ENCODE measurements around the gene TRAPPC3L. TPM values are rescaled to one million over a fixed set of nuclear protein-coding genes. Genes with fewer than 3 reads are reported as not detected.

TRAPPC3L gene
- total RNA-seq, 2 donors from 2014 or later, result 0.24 TPM

GRCh38 chr6:116483616-116484015, 61.9 kb downstream of the TRAPPC3L start:
- ATAC-seq, result no peak
- no peak for DNase-seq
- intact Hi-C loops (cut with DNase I), result no loop called here

GRCh38 chr6:116482780-116483179, 62.7 kb downstream of the TRAPPC3L start:
- intact Hi-C loops (cut with DNase I), result no loop called here
- ATAC-seq, result no peak
- no peak for DNase-seq

GRCh38 chr6:116476002-116476678, 69.3 kb downstream of the TRAPPC3L start:
- intact Hi-C loops (cut with DNase I), result no loop called here
- DNase-seq (no peak), ATAC-seq (peak in 1 of 2 donors; percentile 70)

GRCh38 chr6:116475141-116475540, 70.3 kb downstream of the TRAPPC3L start:
- no peak for DNase-seq
- peak in 1 of 2 donors; percentile 34 for ATAC-seq

GRCh38 chr6:116472706-116473105, 72.8 kb downstream of the TRAPPC3L start:
- ATAC-seq (no peak), DNase-seq (no peak)
- intact Hi-C loops (cut with DNase I), result no loop called here

More at GRCh38 chr6:116475141-116475540, 70.3 kb downstream of the TRAPPC3L start:
- intact Hi-C loops (cut with DNase I), result no loop called here

GRCh38 chr6:116471531-116471930, 74.0 kb downstream of the TRAPPC3L start:
- ATAC-seq (no peak), DNase-seq (no peak)
- intact Hi-C loops (cut with DNase I), result no loop called here

GRCh38 chr6:116468293-116468692, 77.2 kb downstream of the TRAPPC3L start:
- DNase-seq (no peak), ATAC-seq (peak in 1 of 2 donors; percentile 65)
- intact Hi-C loops (cut with DNase I), result no loop called here

GRCh38 chr6:116467514-116467913, 78.0 kb downstream of the TRAPPC3L start:
- no peak for DNase-seq
- intact Hi-C loops (cut with DNase I), result no loop called here
- no peak for ATAC-seq

- DNase-seq (no peak), ATAC-seq (peak in 1 of 2 donors; percentile 43)
- intact Hi-C loops (cut with DNase I), result no loop called here
Measured at GRCh38 chr6:116467096-116467495, 78.4 kb downstream of the TRAPPC3L start.

- DNase-seq, result no peak
- peak; percentile 8 to 23 for ATAC-seq
- intact Hi-C loops (cut with DNase I), result no loop called here
Measured at GRCh38 chr6:116465246-116465645, 80.2 kb downstream of the TRAPPC3L start.

- no peak for DNase-seq
- intact Hi-C loops (cut with DNase I), result no loop called here
- ATAC-seq, result no peak
Measured at GRCh38 chr6:116463301-116463700, 82.2 kb downstream of the TRAPPC3L start.

GRCh38 chr6:116461932-116462885, 83.3 kb downstream of the TRAPPC3L start:
- intact Hi-C loops (cut with DNase I), result no loop called here
- ATAC-seq (peak; percentile 87 to 88), DNase-seq (peak; percentile 70)

GRCh38 chr6:116461331-116461931, 84.1 kb downstream of the TRAPPC3L start, which contains the start of gene CALHM6:
Gene CALHM6, plus strand, starts transcription at chr6:116461375. Its CDS starts 555 bp downstream, at chr6:116461930.
- intact Hi-C loops (cut with DNase I), result no loop called here
- DNase-seq (no peak), ATAC-seq (no peak)

- DNase-seq (no peak), ATAC-seq (no peak)
- intact Hi-C loops (cut with DNase I), result no loop called here
Measured at GRCh38 chr6:116459927-116460326, 85.6 kb downstream of the TRAPPC3L start.

- DNase-seq (no peak), ATAC-seq (no peak)
- intact Hi-C loops (cut with DNase I), result no loop called here
Measured at GRCh38 chr6:116458264-116458663, 87.2 kb downstream of the TRAPPC3L start.

- no peak for DNase-seq
- intact Hi-C loops (cut with DNase I), result no loop called here
- no peak for ATAC-seq
Measured at GRCh38 chr6:116456927-116457326, 88.6 kb downstream of the TRAPPC3L start.

- DNase-seq, result no peak
- ATAC-seq, result no peak
- intact Hi-C loops (cut with DNase I), result no loop called here
Measured at GRCh38 chr6:116456106-116456505, 89.4 kb downstream of the TRAPPC3L start.

GRCh38 chr6:116452531-116452930, 93.0 kb downstream of the TRAPPC3L start:
- intact Hi-C loops (cut with DNase I), result no loop called here
- no peak for DNase-seq
- no peak for ATAC-seq

- DNase-seq, result no peak
- intact Hi-C loops (cut with DNase I), result no loop called here
- ATAC-seq, result no peak
Measured at GRCh38 chr6:116451916-116452315, 93.6 kb downstream of the TRAPPC3L start.
